Measurements from ENCODE around the gene CMSS1.

DNA sequence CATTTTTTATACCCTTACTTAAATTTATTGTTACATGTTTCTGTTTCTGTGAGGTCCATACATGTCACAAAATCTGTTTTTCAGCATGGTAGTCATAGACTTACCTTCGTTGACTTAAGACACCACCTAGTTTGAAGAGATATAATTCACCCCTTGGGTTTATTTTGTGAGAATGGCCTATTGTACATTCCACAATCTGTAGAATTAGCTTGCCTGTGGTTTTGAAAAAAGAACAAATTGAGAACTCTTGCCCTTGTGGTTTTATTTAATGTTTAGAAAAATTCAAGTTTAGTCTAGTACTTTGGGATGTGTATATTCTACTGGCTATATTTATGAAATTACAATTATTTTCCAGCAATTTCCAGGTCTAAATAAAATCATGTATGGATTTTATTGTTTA, 265.1 kb downstream of the CMSS1 start:
- TF ChIP-seq ZNF780A (CRISPR knock-in tag; IDR thresholded peaks at IDR 0.05) (no peak), SMC3 (IDR thresholded peaks at IDR 0.05; ENCODE audit: low read length) (no peak)

Measured in HepG2 (cell line).